ENCODE measurements around the gene GPRC6A. TPM values are rescaled to one million over a fixed set of nuclear protein-coding genes. Genes with fewer than 3 reads are reported as not detected.

The GPRC6A gene, protein sequence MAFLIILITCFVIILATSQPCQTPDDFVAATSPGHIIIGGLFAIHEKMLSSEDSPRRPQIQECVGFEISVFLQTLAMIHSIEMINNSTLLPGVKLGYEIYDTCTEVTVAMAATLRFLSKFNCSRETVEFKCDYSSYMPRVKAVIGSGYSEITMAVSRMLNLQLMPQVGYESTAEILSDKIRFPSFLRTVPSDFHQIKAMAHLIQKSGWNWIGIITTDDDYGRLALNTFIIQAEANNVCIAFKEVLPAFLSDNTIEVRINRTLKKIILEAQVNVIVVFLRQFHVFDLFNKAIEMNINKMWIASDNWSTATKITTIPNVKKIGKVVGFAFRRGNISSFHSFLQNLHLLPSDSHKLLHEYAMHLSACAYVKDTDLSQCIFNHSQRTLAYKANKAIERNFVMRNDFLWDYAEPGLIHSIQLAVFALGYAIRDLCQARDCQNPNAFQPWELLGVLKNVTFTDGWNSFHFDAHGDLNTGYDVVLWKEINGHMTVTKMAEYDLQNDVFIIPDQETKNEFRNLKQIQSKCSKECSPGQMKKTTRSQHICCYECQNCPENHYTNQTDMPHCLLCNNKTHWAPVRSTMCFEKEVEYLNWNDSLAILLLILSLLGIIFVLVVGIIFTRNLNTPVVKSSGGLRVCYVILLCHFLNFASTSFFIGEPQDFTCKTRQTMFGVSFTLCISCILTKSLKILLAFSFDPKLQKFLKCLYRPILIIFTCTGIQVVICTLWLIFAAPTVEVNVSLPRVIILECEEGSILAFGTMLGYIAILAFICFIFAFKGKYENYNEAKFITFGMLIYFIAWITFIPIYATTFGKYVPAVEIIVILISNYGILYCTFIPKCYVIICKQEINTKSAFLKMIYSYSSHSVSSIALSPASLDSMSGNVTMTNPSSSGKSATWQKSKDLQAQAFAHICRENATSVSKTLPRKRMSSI
- total RNA-seq: not detected in 2 replicates

GRCh38 chr6:116828983-116829382 is at the start of gene GPRC6A:
GPRC6A (minus strand) TSS chr6:116829083; CDS start chr6:116829013, 70 bp downstream.

GRCh38 chr6:116876635-116877611 is 48.0 kb upstream of the GPRC6A start, which contains the start of gene RFX6:
RFX6 (plus strand) TSS chr6:116877242; CDS start chr6:116877276, 34 bp downstream.

GRCh38 chr6:116764961-116765841 is 63.7 kb downstream of the GPRC6A start, which contains the start of gene FAM162B:
FAM162B (minus strand) TSS chr6:116765719; CDS start chr6:116765576, 143 bp downstream.

Other genes starting within 250 kb of the GPRC6A start
- under 0.01 and 0.22 TPM in 2 replicates for gene RSPH4A, start 212.6 kb downstream of the GPRC6A start, total RNA-seq
- 10.6 and 12.0 TPM in 2 replicates for gene ZUP1, start 160.3 kb downstream of the GPRC6A start, total RNA-seq
- 2.7 and 5.4 TPM in 2 replicates for gene KPNA5, start 147.9 kb downstream of the GPRC6A start, total RNA-seq
- not detected in 2 replicates for gene FAM162B, start 63.4 kb downstream of the GPRC6A start, total RNA-seq
- gene RFX6, start 48.2 kb upstream of the GPRC6A start, total RNA-seq: not detected in 2 replicates

Data from placental epithelial cell (primary cell).